Mesothelial cell of epicardium (in vitro differentiated cells): ENCODE results near the gene THOP1. TPM values are rescaled to one million over a fixed set of nuclear protein-coding genes. Genes with fewer than 3 reads are reported as not detected.

Experiments
- DNase-seq, 2 experiments: peaks; one replicate each; pipeline ENCODE4 v3.0.0; 2021; ENCODE audit warnings: low spot score in 2 of 2; ENCODE audit not compliant: unreplicated experiment in 2 of 2
- H3K27ac Mint-ChIP-seq: 2 replicates; pipeline ENCODE4 v1.8.0; 2021; ENCODE audit warnings: mixed read lengths
- H3K27me3 Mint-ChIP-seq: 2 replicates; pipeline ENCODE4 v1.8.0; 2021; ENCODE audit warnings: low read depth, mixed read lengths
- H3K36me3 Mint-ChIP-seq: 2 replicates; pipeline ENCODE4 v1.8.0; 2021; ENCODE audit warnings: mixed read lengths
- H3K4me1 Mint-ChIP-seq: 2 replicates; pipeline ENCODE4 v1.8.0; 2021; ENCODE audit warnings: mixed read lengths
- H3K4me3 Mint-ChIP-seq: 2 replicates; pipeline ENCODE4 v1.8.0; 2021; ENCODE audit warnings: mild to moderate bottlenecking, moderate library complexity, mixed read lengths
- H3K9me3 Mint-ChIP-seq: 2 replicates; pipeline ENCODE4 v1.8.0; 2021; ENCODE audit warnings: mixed read lengths
- CTCF ChIP-seq: fragments of 200-600 bp; sonication (generic); IDR thresholded peaks from one replicate; pipeline ENCODE4 v1.5.0; 2021; ENCODE audit warnings: antibody characterized with exemption; ENCODE audit not compliant: unreplicated experiment
- total RNA-seq: library from RNA; stranded (reverse); gene quantifications from 3 replicates; pipeline ENCODE4 v1.2.1, GENCODE V29; 2021

The THOP1 gene
- total RNA-seq, 1 donor from 2014 or later, result 80.8 TPM

GRCh38 chr19:2798733-2799132 lies 13.4 kb downstream of the THOP1 start:
- no peak for DNase-seq
- Mint-ChIP-seq H3K4me1 (no peaks in the 10 kb centered on the region), H3K27ac (no peak overlapping the region), H3K36me3 (peaks cover 31% of the 10 kb centered on the region), H3K27me3 (no peaks in the 10 kb centered on the region), H3K4me3 (no peak overlapping the region), H3K9me3 (no peaks in the 10 kb centered on the region)
- TF ChIP-seq CTCF, result no peak

GRCh38 chr19:2799273-2800020 lies 14.1 kb downstream of the THOP1 start:
- Mint-ChIP-seq H3K4me3 (no peak overlapping the region), H3K9me3 (no peaks in the 10 kb centered on the region), H3K27me3 (no peaks in the 10 kb centered on the region), H3K27ac (no peak overlapping the region), H3K4me1 (no peaks in the 10 kb centered on the region), H3K36me3 (peaks cover 31% of the 10 kb centered on the region)
- no peak for TF ChIP-seq CTCF
- DNase-seq, result no peak

GRCh38 chr19:2800506-2800905 lies 15.2 kb downstream of the THOP1 start:
- no peak overlapping the region for H3K27ac Mint-ChIP-seq
- no peaks in the 10 kb centered on the region for H3K27me3 Mint-ChIP-seq
- H3K36me3 Mint-ChIP-seq, result peaks cover 30% of the 10 kb centered on the region
- no peak for TF ChIP-seq CTCF
- no peak overlapping the region for H3K4me3 Mint-ChIP-seq
- no peaks in the 10 kb centered on the region for H3K9me3 Mint-ChIP-seq
- no peak for DNase-seq
- H3K4me1 Mint-ChIP-seq, result no peaks in the 10 kb centered on the region

- H3K4me3 Mint-ChIP-seq, result no peak overlapping the region
- peaks cover 16% of the 10 kb centered on the region for H3K36me3 Mint-ChIP-seq
- no peaks in the 10 kb centered on the region for H3K4me1 Mint-ChIP-seq
- H3K27ac Mint-ChIP-seq, result no peak overlapping the region
- no peaks in the 10 kb centered on the region for H3K27me3 Mint-ChIP-seq
- no peaks in the 10 kb centered on the region for H3K9me3 Mint-ChIP-seq
- no peak for TF ChIP-seq CTCF
- no peak for DNase-seq
Observed at GRCh38 chr19:2802826-2803225, 17.5 kb downstream of the THOP1 start.

GRCh38 chr19:2803486-2804155 lies 18.3 kb downstream of the THOP1 start:
- Mint-ChIP-seq H3K36me3 (peaks cover 16% of the 10 kb centered on the region), H3K4me1 (no peaks in the 10 kb centered on the region), H3K9me3 (no peaks in the 10 kb centered on the region), H3K4me3 (no peak overlapping the region), H3K27me3 (no peaks in the 10 kb centered on the region), H3K27ac (no peak overlapping the region)
- no peak for DNase-seq
- no peak for TF ChIP-seq CTCF
